Measurements from ENCODE around the gene FBXO24. TPM values are rescaled to one million over a fixed set of nuclear protein-coding genes. Genes with fewer than 3 reads are reported as not detected.

FBXO24 gene
- total and polyA plus RNA-seq, 9 of the 15 experiments (the other 6 are each of a cell fraction or from before 2014, with no cell fraction given) = 0.17 to 0.95 (median 0.50) TPM

GRCh38 chr7:100626530-100627237, 40.6 kb downstream of the FBXO24 start (continued):
- TF ChIP-seq ZNF3 (CRISPR knock-in tag; IDR thresholded peaks at IDR 0.05) (no peak), ZNF12 (CRISPR knock-in tag; IDR thresholded peaks at IDR 0.05) (no peak), ZKSCAN3 (CRISPR knock-in tag; IDR thresholded peaks at IDR 0.05) (no peak), KDM2B (CRISPR knock-in tag; IDR thresholded peaks at IDR 0.05) (0 out of 2 replicates have a peak, but pooled peaks have one; percentile 31), ZNF318 (IDR thresholded peaks at IDR 0.05; ENCODE audit: borderline replicate concordance in 1 of 2, low read depth in 1 of 2) (no peak), SUPT5H (IDR thresholded peaks at IDR 0.05) (peak; percentile 65), ZNF583 (CRISPR knock-in tag; IDR thresholded peaks at IDR 0.05) (no peak), TRIM28 (IDR thresholded peaks at IDR 0.05) (no peak), SIN3A (IDR thresholded peaks at IDR 0.05; ENCODE audit: borderline replicate concordance in 2 of 2, control insufficient read depth in 1 of 2, low read depth in 2 of 2, low read length in 2 of 2) (peak; percentile 47 to 84; a peak in 1 of 4 replicates), CCNT2 (IDR thresholded peaks at IDR 0.05; ENCODE audit: borderline replicate concordance, extremely low read depth, insufficient read length, low read depth, low read length) (peak; percentile 39), HNRNPUL1 (IDR thresholded peaks at IDR 0.05; ENCODE audit: low read length) (no peak), ZNF175 (CRISPR knock-in tag; IDR thresholded peaks at IDR 0.05; ENCODE audit: low read depth) (no peak), POLR2A (conservative IDR thresholded peaks at IDR 0.05) (peak; percentile 71; the same call in 1 of the 2 replicates)
